AG04450 (cell line): ENCODE measurements around the gene TNFRSF12A. TPM values are rescaled to one million over a fixed set of nuclear protein-coding genes. Genes with fewer than 3 reads are reported as not detected.
A peak's percentile ranks its signal among the peaks of the same experiment; 100 is the strongest.

ENCODE experiments used
- CTCF ChIA-PET: fragments of 300-600, 350-600 bp; formaldehyde crosslinking; extraction: SDS; loops from one replicate; lab custom pipeline; 2022; ENCODE audit warnings: antibody characterized with exemption, inconsistent platforms; lab: Charles Lee
- POLR2A ChIA-PET: fragments of 350-600 bp; formaldehyde crosslinking; extraction: SDS; loops from one replicate; lab custom pipeline; 2021; ENCODE audit warnings: antibody characterized with exemption, inconsistent platforms; lab: Yijun Ruan, JAX
- DNase-seq: peaks from one replicate; pipeline ENCODE4 v3.0.0-alpha.2; 2011; ENCODE audit warnings: low read depth, low spot score
- H3K27ac ChIP-seq: one replicate; pipeline ENCODE4 v1.5.1; 2012; ENCODE audit warnings: low read depth, low read length, control low read depth
- H3K27me3 ChIP-seq: one replicate; pipeline ENCODE4 v1.6.0; 2012; ENCODE audit warnings: low read length; ENCODE audit not compliant: control insufficient read depth, insufficient read depth
- H3K4me3 ChIP-seq: 2 replicates; pipeline ENCODE4 v1.5.1; 2011; ENCODE audit warnings: mild to moderate bottlenecking, low read depth, low read length, control low read depth
- H3K9me3 ChIP-seq: 2 replicates; pipeline ENCODE4 v1.5.1; 2012; ENCODE audit warnings: low read length; ENCODE audit not compliant: control insufficient read depth, insufficient read depth
- CTCF ChIP-seq: IDR thresholded peaks from 2 replicates; pipeline ENCODE4 v1.5.1; 2011; ENCODE audit warnings: low read depth, low read length, control low read depth, inconsistent platforms
- polyA plus RNA-seq: library from polyadenylated mRNA; depleted of rRNA; stranded (reverse); fragments of >200 nt; gene quantifications from 2 replicates; pipeline ENCODE4 v1.2.3, GENCODE V29; 2011

TNFRSF12A gene
- polyA plus RNA-seq, 1 experiment, result 67.3 TPM

GRCh38 chr16:3028716-3029319 is 8.7 kb downstream of the TNFRSF12A start:
- H3K27me3 ChIP-seq, result peaks cover 38% of the 10 kb centered on the region
- TF ChIP-seq CTCF, result no peak
- H3K9me3 ChIP-seq, result no peaks in the 10 kb centered on the region; the same call in 1 of the 2 replicates
- DNase-seq, result no peak
- ChIA-PET CTCF (interaction anchor here (0.6 to 2.2 kb wide), 13 partner anchors 9 to 1506 kb away, joined by 3 to 12 read pairs (median 5); no protein-coding TSS in a partner anchor), POLR2A (interaction anchor here (0.5 to 1.9 kb wide), 3 partner anchors 9 to 156 kb away, joined by 3 to 10 read pairs (median 5); partner anchors contain the start of gene TNFRSF12A)
- no peak overlapping the region for H3K4me3 ChIP-seq
- no peak overlapping the region for H3K27ac ChIP-seq

- H3K9me3 ChIP-seq, result no peaks in the 10 kb centered on the region; the same call in 1 of the 2 replicates
- H3K4me3 ChIP-seq, result peak overlapping the region; percentile 17; the same call in 1 of the 2 replicates
- ChIA-PET POLR2A (interaction anchor here (0.5 to 1.9 kb wide), 2 partner anchors 9 to 156 kb away, joined by 3 to 10 read pairs; partner anchors contain the start of gene TNFRSF12A), CTCF (interaction anchor here (1.0 to 2.2 kb wide), 4 partner anchors 10 to 100 kb away, joined by 3 to 12 read pairs (median 5); no protein-coding TSS in a partner anchor)
- no peak for DNase-seq
- H3K27me3 ChIP-seq, result peaks cover 46% of the 10 kb centered on the region
- TF ChIP-seq CTCF, result no peak
- H3K27ac ChIP-seq, result no peak overlapping the region
These were observed 9.5 kb downstream of the TNFRSF12A start for GRCh38 chr16:3029491-3030221.

GRCh38 chr16:3030222-3031212 is 10.3 kb downstream of the TNFRSF12A start:
- Histone ChIP-seq H3K4me3 (no peak overlapping the region), H3K27me3 (peaks cover 54% of the 10 kb centered on the region), H3K9me3 (no peaks in the 10 kb centered on the region; the same call in 1 of the 2 replicates), H3K27ac (no peak overlapping the region)
- ChIA-PET POLR2A (interaction anchor here (0.6 to 2.4 kb wide), 3 partner anchors 9 to 137 kb away, joined by 3 to 30 read pairs (median 3); partner anchors contain the start of gene TNFRSF12A), CTCF (interaction anchor here (0.5 to 3.8 kb wide), 18 partner anchors 8 to 1071 kb away, joined by 3 to 27 read pairs (median 8); partner anchors contain the start of genes HCFC1R1 and TNFRSF12A)
- no peak for DNase-seq
- TF ChIP-seq CTCF, result no peak

GRCh38 chr16:3032624-3033023 is 12.5 kb downstream of the TNFRSF12A start:
- no peak for DNase-seq
- peaks cover 74% of the 10 kb centered on the region for H3K27me3 ChIP-seq
- POLR2A ChIA-PET, result interaction anchor here (2.4 kb wide), 1 partner anchor 11 kb away, joined by 30 read pairs; the partner anchor contains the start of gene TNFRSF12A

More at GRCh38 chr16:3032624-3033023, 12.5 kb downstream of the TNFRSF12A start:
- CTCF ChIA-PET, result interaction anchor here (1.1 to 3.8 kb wide), 10 partner anchors 9 to 101 kb away, joined by 4 to 27 read pairs (median 11); partner anchors contain the start of genes HCFC1R1 and TNFRSF12A
- no peak overlapping the region for H3K4me3 ChIP-seq
- H3K9me3 ChIP-seq, result no peaks in the 10 kb centered on the region; the same call in 1 of the 2 replicates
- H3K27ac ChIP-seq, result no peak overlapping the region
- TF ChIP-seq CTCF, result no peak
